HG02840 (cell line): ENCODE results near the gene ATXN7L1.
"Not testable (repeated sequence)": the region's sequence is repeated elsewhere in the genome, so short reads cannot be mapped to it uniquely, and the experiment has no call there.

Source experiments
- ATAC-seq: cut with Tn5 transposase; IDR thresholded peaks from one replicate; pipeline ENCODE4 v1.9.1; 2021; ENCODE audit warnings: mild to moderate bottlenecking, moderate library complexity, moderate number of reproducible peaks; ENCODE audit not compliant: unreplicated experiment, low FRiP score

ATXN7L1 gene

DNA sequence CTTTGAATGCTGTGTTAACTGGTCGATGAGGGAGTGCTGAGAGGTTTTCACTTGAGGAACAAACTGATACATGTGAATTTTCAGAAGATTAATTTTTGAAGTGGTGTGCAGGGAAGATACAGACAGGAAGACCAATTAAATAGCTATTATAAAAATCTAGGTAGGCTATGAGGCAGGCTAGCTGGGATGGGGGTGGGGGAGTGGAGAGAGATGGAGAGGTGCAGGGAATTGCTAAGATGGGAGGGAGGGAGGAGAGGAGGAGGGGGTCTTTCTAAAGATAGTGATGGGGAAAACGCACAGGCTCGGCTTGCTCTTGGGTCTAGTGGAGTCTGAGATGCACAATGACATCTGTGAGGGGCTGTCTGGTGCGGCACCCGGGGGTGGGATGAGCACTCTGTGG lies 15.2 kb downstream of the ATXN7L1 start:
- no peak for ATAC-seq

GRCh38 chr7:105860793-105861192 lies 15.6 kb downstream of the ATXN7L1 start:
- ATAC-seq: no peak

GRCh38 chr7:105857009-105857952 lies 19.1 kb downstream of the ATXN7L1 start:
- ATAC-seq: no peak

DNA sequence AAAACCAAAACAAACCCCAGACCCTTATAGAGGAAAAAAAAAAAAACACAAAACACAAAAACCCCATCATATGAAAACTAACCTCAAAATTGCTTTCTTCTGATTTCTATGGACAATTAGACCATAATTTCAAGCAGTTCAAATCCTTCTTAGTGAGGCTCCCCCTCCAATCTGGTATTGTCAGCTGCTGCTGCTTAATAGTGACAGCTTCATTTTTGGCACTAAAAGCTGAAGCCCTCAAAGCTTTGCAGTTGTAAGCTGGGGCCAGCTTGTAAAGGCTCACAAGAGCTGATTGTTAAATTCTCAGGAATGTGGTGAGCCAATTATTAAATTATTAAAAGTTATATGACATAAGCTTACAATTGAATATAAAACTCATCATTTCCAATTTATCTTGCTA lies 21.9 kb downstream of the ATXN7L1 start:
- no peak for ATAC-seq

GRCh38 chr7:105853931-105854419 lies 22.4 kb downstream of the ATXN7L1 start:
- no peak for ATAC-seq

DNA sequence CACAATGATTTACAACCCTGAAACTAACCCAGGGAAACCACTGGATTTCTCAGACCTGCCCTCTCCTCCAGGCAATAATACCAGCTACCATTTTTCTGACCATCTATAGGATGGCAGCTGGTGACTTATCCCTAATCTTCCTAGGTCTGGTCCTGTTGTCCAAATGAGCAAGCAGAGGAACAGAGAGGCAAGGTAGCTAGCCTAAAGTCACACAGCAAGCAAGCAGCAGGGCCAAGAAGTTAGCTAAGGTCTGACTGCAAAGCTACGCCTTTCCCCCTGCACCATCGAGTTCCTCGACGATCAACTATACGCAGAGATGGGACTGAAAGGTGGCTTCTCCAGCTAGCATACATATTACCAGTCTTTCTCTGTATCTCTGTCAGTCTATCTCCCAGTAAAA lies 25.3 kb downstream of the ATXN7L1 start:
- no peak for ATAC-seq

DNA sequence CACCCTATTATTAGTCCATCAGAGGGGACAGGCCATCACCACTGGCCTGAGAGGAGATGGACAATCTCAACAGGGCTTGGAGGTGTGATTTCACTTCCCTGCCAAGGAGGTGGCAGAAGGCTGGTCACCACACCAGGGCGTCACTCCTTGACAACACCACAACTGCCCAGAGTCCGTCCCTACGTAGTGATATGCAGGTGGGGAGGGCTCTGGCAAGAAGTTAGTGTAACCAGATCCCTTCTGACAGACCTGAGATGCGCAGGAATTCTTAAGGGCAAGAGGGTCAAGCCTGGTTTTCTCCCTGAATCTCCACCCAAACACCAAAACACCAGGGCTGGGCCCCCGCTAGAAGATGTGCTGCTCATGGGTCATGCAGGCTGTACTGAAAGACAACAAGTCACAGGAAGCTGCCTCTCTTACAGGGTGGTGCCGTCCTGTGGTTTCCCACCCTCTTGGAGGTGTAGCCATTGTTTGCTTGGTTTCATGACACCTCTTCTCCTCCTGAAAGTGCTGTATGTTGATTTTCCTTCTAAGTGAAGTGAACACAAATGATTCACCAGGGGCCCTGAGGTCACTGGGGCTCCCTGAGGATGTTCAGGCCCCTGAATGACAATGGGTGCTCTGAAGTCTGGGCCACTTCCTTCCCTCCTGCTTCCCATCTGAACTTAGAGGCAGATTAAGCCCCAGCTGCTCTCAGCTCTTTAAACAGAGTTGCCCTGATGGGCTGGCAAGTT lies 27.1 kb downstream of the ATXN7L1 start:
- ATAC-seq: no peak

- ATAC-seq: no peak
These were observed 30.0 kb downstream of the ATXN7L1 start for GRCh38 chr7:105846404-105846803.

DNA sequence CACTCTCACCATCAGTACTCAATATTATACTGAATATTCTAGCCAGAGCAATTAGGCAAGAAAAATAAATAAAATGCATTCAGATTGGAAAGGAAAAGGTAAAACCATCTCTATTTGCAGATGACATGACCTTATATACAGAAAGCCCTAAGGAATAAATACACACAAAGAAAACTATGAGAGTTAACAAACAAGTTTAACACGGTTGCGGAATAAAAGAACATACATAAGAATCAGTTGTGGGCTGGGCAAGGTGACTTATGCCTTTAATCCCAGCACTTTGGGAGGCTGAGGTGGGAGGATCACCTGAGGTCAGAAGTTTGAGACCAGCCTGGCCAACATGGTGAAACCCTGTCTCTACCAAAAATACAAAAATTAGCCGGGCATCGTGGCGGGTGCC lies 31.7 kb downstream of the ATXN7L1 start:
- ATAC-seq: not testable (repeated sequence)

- ATAC-seq: no peak
These were observed 34.5 kb downstream of the ATXN7L1 start for GRCh38 chr7:105841866-105842265.

DNA sequence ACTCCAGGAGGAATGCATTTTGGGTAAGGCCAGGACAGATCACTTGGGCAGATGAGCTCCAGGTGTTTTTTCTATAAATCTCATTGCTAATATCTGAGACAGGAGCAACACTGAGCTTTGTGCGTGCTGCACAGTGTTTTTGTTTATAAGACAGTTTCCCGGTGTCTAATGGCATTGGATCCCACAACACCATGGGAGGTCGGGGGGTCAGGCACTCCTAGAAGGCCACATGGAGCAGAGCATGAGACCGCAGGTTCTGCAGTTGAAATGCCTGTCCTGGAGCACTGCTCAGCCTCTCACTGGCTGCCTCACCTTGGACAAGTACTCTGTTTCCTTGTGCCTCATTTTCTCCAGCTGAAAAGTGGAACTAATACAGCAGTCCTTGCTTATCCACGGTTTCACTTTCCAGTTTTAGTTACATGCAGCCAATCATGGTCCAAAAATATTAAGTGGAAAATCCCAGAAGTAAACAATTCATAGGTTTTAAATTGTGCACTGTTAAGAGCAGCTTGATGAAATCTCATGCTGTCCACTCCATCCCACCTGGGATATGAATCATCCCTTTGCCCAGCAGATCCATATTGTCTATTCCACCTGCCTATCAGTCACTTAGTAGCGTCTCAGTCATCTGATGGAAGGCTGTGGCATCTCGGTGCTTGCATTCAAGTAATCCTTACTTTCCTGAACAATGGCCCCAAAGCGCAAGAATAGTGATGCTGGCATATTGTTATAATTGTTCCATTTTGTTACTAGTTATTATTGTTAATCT lies 35.2 kb downstream of the ATXN7L1 start:
- no peak for ATAC-seq

- no peak for ATAC-seq
These were observed 37.1 kb downstream of the ATXN7L1 start for GRCh38 chr7:105839266-105839665.

- ATAC-seq: no peak
These were observed 37.7 kb downstream of the ATXN7L1 start for GRCh38 chr7:105838627-105839231.

DNA sequence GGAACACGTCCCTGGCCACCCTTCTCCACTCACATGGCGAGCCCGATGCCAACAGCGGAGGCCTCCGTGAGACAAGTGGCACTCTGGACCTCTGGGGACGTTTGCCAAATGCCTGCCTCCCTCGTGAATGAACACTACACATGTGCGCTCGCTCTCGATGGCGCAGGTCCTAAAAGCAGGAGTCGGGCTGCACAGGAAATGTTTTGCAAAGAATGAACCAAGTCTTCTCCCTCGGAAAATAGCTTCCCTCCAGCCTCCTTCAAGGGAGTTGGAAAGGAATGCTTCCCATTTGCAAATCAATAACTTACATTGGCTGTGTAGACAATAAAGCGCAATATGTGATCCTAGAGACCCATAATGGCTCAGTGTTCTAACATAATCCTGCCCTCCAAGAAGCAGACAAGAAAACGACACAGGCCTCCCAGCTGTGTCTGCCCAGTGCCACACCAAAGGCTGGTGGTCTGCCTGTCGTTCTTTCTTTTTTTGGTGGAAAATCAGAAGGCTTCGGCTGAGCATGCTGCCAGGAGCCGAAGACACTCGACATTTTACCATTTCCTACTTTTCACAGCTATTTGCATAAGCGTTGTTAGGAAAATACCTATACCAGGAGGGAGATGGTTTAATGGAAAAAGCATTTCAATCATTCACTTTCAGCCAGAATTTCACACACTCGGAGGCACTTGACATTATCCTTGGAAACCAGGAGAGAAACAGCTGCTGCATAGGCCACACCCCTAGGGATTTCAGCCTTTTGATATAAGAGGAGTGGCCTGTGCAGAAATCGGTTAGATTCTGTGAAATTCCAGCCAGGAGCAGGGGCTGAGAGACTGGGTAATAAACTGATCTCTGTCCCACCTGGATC lies 38.4 kb downstream of the ATXN7L1 start:
- no peak for ATAC-seq

DNA sequence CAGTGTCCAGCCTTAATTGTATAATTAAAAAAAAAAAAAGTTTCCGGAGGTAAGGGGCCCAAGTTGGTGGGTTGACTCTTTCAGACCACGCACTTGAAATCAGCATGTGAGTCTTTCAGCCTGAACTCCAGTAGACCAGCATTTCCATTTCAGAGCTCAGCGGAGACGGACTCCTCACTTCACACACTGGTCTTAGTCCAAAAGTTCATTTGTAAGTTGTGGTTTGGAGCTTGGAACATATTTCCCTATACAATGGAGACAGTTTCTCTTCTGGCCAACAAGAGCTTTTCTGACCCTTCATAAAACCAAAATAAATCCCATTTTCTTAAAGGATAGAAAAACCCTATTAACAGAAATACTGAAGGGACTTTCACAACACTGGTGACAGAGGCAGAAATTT lies 41.0 kb downstream of the ATXN7L1 start:
- no peak for ATAC-seq

GRCh38 chr7:105831824-105832535 lies 44.4 kb downstream of the ATXN7L1 start:
- no peak for ATAC-seq

- ATAC-seq: no peak
These were observed 45.1 kb downstream of the ATXN7L1 start for GRCh38 chr7:105831302-105831620.

DNA sequence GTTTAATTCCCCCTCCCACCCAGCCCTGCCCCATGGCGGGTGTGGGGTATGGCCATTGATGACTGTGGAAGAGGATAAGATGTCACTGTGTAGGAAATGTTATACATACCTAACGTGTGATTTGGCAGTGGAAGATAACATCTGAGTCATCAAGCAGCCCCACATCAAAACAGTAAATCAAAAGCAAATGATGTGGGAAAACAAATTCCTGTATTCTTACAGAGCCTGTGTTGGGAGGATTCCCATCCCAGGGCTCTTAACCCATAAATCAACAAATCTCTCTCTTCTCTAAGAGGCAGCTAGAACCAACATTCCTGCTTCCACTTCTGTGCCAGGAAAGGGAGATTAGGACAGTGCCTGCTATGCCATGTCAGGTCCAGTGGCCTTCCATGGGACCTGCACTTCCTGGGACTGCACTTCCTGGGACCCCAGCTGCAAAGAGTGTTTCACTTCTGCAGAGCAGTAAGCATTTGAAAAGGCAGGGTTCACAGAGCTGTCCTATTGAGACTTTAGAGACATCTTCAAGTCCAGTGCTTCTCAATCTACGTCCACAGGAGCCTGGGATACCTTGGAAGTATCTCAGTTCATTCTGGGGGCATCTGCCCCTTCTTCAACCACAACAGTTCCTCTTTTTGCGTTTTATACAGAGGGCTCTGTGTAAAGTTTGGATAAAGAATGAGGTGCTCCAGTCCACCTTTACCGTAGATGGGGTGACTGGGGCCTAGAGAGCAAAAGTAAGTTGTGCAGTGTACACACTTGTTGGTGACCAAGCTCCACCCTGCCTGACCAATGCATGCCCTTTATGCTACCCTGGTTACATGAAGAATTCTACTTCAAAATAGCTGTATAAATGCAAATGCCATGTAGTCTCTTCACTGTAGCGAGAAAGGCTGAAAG lies 45.7 kb downstream of the ATXN7L1 start:
- ATAC-seq: no peak
